Neuronal stem cell (in vitro differentiated cells): ENCODE results near the gene IDH3G.

Source experiments
- DNase-seq: peaks from one replicate; pipeline ENCODE4 v3.0.0-alpha.2; 2013; ENCODE audit warnings: low spot score
- H2AFZ ChIP-seq: one replicate; pipeline ENCODE4 v1.6.1; 2013; ENCODE audit warnings: mild to moderate bottlenecking, low read length, inconsistent platforms
- H2AK5ac ChIP-seq: 2 replicates; pipeline ENCODE4 v1.6.1; 2013; ENCODE audit warnings: low read depth, mild to moderate bottlenecking, inconsistent platforms, low read length, moderate library complexity, mixed read lengths
- H2BK120ac ChIP-seq: 2 replicates; pipeline ENCODE4 v1.6.1; 2013; ENCODE audit warnings: low read depth, mild to moderate bottlenecking, inconsistent platforms, low read length, moderate library complexity, mixed read lengths
- H2BK12ac ChIP-seq: one replicate; pipeline ENCODE4 v1.6.1; 2013; ENCODE audit warnings: low read length, inconsistent platforms
- H2BK15ac ChIP-seq: 2 replicates; pipeline ENCODE4 v1.6.1; 2013; ENCODE audit warnings: mild to moderate bottlenecking, low read length, inconsistent platforms, mixed read lengths
- H2BK5ac ChIP-seq: one replicate; pipeline ENCODE4 v1.6.1; 2013; ENCODE audit warnings: inconsistent platforms, mild to moderate bottlenecking, low read length, moderate library complexity
- H3K14ac ChIP-seq: one replicate; pipeline ENCODE4 v1.6.1; 2013; ENCODE audit warnings: low read length, inconsistent platforms
- H3K18ac ChIP-seq: 2 replicates; pipeline ENCODE4 v1.6.1; 2013; ENCODE audit warnings: low read length, inconsistent platforms
- H3K23ac ChIP-seq: 2 replicates; pipeline ENCODE4 v1.6.1; 2013; ENCODE audit warnings: low read depth, mild to moderate bottlenecking, mixed read lengths, low read length, inconsistent platforms; ENCODE audit not compliant: poor library complexity
- H3K27ac ChIP-seq: replicated peaks from 3 replicates; pipeline ENCODE4 v1.5.1; 2013; ENCODE audit warnings: low read length, inconsistent platforms
- H3K27me3 ChIP-seq, 3 experiments: 2 replicates each; pipeline ENCODE4 v1.6.1; 2013; ENCODE audit warnings: low read length in 3 of 3, mild to moderate bottlenecking in 2 of 3, inconsistent platforms in 1 of 3, low read depth in 1 of 3, mixed read lengths in 1 of 3, moderate library complexity in 1 of 3; ENCODE audit not compliant: control insufficient read depth in 3 of 3, insufficient read depth in 3 of 3
- H3K36me3 ChIP-seq, 2 donors: replicated peaks in 1 of 2; 2 replicates each; pipeline ENCODE4 v1.6.1; 2013; ENCODE audit warnings: low read length in 2 of 2; ENCODE audit not compliant: control insufficient read depth in 2 of 2, insufficient read depth in 2 of 2
- H3K4ac ChIP-seq: 2 replicates; pipeline ENCODE4 v1.6.1; 2013; ENCODE audit warnings: inconsistent platforms, mild to moderate bottlenecking, low read length, moderate library complexity
- H3K4me1 ChIP-seq, 2 donors: 1 replicate in 1 of 2; 2 replicates in 1 of 2; pipeline ENCODE4 v1.6.1; 2013; ENCODE audit warnings: low read length in 2 of 2, low read depth in 1 of 2; ENCODE audit not compliant: control insufficient read depth in 2 of 2, insufficient read depth in 1 of 2
- H3K4me2 ChIP-seq: one replicate; pipeline ENCODE4 v1.6.1; 2013; ENCODE audit warnings: mild to moderate bottlenecking, low read length, inconsistent platforms; ENCODE audit not compliant: insufficient read depth, poor library complexity, severe bottlenecking
- H3K4me3 ChIP-seq, 2 donors: 2 replicates each; pipeline ENCODE4 v1.5.1; 2013; ENCODE audit warnings: low read length in 2 of 2, mild to moderate bottlenecking in 2 of 2, inconsistent platforms in 1 of 2, moderate library complexity in 1 of 2
- H3K79me1 ChIP-seq: one replicate; pipeline ENCODE4 v1.6.1; 2013; ENCODE audit warnings: low read depth, mild to moderate bottlenecking, inconsistent platforms, low read length, moderate library complexity
- H3K9ac ChIP-seq: one replicate; pipeline ENCODE4 v1.6.1; 2013; ENCODE audit warnings: mild to moderate bottlenecking, low read depth, low read length, inconsistent platforms; ENCODE audit not compliant: poor library complexity
- H3K9me3 ChIP-seq, 2 donors: replicated peaks in 1 of 2; 2 replicates each; pipeline versions ENCODE3 to v1.6.1; 2013; ENCODE audit warnings: low read length in 2 of 2, mild to moderate bottlenecking in 2 of 2, inconsistent platforms in 1 of 2, low read depth in 1 of 2, mixed read lengths in 1 of 2, moderate library complexity in 1 of 2; ENCODE audit not compliant: control insufficient read depth in 2 of 2, insufficient read depth in 1 of 2
- H4K8ac ChIP-seq: one replicate; pipeline ENCODE4 v1.6.1; 2013; ENCODE audit warnings: low read depth, mild to moderate bottlenecking, inconsistent platforms, low read length, moderate library complexity
- H4K91ac ChIP-seq: one replicate; pipeline ENCODE4 v1.6.1; 2013; ENCODE audit warnings: low read length, low read depth, mild to moderate bottlenecking, inconsistent platforms; ENCODE audit not compliant: poor library complexity
- WGBS, 2 donors: extraction: QIAGEN DNeasy Blood & Tissue Kit; methylation state at CpG; one replicate each; pipeline ENCODE4 v1.1.7; 2013; ENCODE audit warnings: missing lambda C conversion rate in 2 of 2, mixed read lengths in 1 of 2; ENCODE audit not compliant: insufficient read length in 2 of 2, insufficient replicate concordance in 1 of 2; ENCODE audit errors: extremely low coverage in 2 of 2; 5-methylcytosine and 5-hydroxymethylcytosine counted together

The IDH3G gene

DNA sequence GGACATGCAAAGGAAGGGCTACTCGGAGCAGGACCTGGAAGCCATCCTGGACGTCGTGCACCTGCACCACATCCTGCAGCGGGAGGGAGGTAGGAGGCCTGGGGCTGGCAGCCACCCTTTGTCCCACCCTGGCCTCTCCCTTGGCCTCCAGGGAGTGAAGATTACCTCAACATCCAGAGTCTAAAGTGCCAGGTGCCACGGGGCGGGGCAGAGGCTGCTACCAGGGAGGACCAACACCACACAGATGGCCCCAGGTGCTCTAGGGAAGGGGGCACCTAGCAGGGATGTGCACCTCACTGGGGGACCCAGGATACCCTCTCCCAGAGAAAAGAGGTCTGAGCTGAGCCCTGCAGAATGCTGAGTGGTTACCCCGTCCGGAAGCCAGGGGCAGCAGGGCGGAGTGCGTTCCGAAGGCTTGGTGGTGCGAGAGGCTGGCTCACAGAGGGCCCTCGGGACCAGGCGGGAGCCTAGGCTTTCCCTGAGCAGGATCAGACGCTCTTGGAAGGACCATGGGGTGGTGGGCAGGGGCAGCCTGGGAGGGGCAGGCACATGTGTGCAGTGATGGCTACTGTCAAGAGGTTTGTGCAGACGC is 53.4 kb downstream of the IDH3G start:
- no peak overlapping the region for H3K9ac ChIP-seq
- H3K27ac ChIP-seq, result no peak overlapping the region
- H3K36me3 ChIP-seq, result no peaks in the 10 kb centered on the region
- H3K4me2 ChIP-seq, result no peak overlapping the region
- no peak overlapping the region for H4K91ac ChIP-seq
- H3K4ac ChIP-seq, result no peak overlapping the region
- H2AK5ac ChIP-seq, result no peak overlapping the region
- H2BK120ac ChIP-seq, result no peak overlapping the region
- H3K14ac ChIP-seq, result no peak overlapping the region
- no peak overlapping the region for H3K4me3 ChIP-seq
- H3K27me3 ChIP-seq, result peaks cover 0 to 7% (median 0%) of the 10 kb centered on the region in 3 experiments
- no peak overlapping the region for H2BK12ac ChIP-seq
- H3K18ac ChIP-seq, result no peak overlapping the region
- no peaks in the 10 kb centered on the region for H3K79me1 ChIP-seq
- no peak for DNase-seq
- H2BK15ac ChIP-seq, result no peak overlapping the region
- no peak overlapping the region for H3K23ac ChIP-seq
- no peak overlapping the region for H4K8ac ChIP-seq
- no peak overlapping the region for H2BK5ac ChIP-seq
- H2AFZ ChIP-seq, result no peak overlapping the region
- no peaks in the 10 kb centered on the region for H3K4me1 ChIP-seq
- no peaks in the 10 kb centered on the region for H3K9me3 ChIP-seq
- no CpG with 5 or more reads among the region's 16 CpGs for WGBS, 2 donors

DNA sequence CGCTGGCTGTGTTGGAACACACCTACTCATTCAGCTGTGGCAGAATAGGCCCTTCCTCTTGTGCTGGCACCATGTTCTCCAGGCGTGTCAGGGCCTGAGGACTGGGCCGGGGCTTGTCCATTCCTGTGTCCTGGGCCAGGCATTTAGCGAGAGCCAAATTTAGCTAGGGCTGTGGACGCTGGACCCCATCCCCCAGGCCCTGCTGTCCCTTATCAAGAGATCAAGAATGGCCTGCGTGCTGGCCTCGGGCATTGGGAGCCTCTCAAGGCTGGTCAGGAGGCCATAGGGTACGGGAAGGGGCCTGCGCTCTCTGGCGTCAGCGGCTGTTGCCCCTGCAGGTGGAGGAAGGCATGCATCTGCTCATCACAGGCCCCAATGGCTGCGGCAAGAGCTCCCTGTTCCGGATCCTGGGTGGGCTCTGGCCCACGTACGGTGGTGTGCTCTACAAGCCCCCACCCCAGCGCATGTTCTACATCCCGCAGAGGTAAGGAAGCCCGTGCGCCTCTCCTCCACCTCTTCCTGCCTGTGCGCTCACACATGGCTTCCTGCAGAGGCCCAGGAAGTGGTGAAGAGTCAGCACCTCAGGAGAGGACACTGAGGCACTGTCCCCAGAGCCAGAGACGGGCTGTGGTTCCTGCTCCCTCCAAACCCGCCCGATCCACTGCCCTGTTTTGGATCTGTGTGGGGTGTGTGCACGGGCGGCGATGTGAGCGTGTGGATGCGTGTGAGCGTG is 54.3 kb downstream of the IDH3G start:
- Histone ChIP-seq H3K36me3 (no peaks in the 10 kb centered on the region), H3K18ac (no peak overlapping the region), H2BK15ac (no peak overlapping the region), H2AK5ac (no peak overlapping the region), H2AFZ (no peak overlapping the region), H3K9ac (no peak overlapping the region), H3K4me1 (no peaks in the 10 kb centered on the region), H3K27me3 (peaks cover 0 to 11% (median 0%) of the 10 kb centered on the region in 3 experiments), H2BK5ac (no peak overlapping the region), H3K79me1 (no peaks in the 10 kb centered on the region), H3K23ac (no peak overlapping the region), H3K4me2 (no peak overlapping the region), H2BK120ac (no peak overlapping the region), H4K91ac (no peak overlapping the region), H3K9me3 (peaks cover 0 to 1% of the 10 kb centered on the region in 2 donors), H3K14ac (no peak overlapping the region), H3K4me3 (no peak overlapping the region), H3K27ac (no peak overlapping the region), H4K8ac (no peak overlapping the region), H3K4ac (no peak overlapping the region), H2BK12ac (no peak overlapping the region)
- no peak for DNase-seq
- no CpG with 5 or more reads among the region's 29 CpGs for WGBS, 2 donors

DNA sequence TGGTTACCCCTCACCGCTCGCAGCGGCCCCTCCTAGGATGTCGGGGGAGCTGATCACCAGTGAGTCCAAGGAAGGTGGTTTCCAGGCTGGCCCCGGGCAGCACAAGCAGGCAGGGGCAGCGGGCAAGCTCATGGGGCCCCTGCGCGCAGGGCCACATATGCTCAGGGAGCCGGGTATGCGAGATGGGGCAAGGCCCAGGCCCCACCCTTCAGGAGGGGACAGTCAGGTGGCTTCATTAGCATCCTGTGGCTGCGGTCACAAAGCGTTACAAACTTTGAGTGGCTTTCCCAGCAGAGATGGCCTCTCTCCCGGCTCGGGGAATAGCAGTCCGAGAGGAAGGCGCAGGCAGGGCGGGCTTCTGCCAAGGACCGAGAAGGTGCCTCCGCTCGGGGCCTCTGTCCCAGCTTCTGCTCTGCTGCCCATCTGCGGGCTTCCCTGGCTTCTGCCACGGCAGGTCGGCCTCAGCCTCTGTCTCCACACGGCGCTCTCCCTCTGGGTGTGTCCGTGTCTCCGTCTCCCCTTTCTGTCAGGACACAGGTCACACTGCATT is 56.0 kb downstream of the IDH3G start:
- Histone ChIP-seq H3K36me3 (no peaks in the 10 kb centered on the region), H3K9me3 (peaks cover 0 to 6% of the 10 kb centered on the region in 2 donors), H2BK15ac (no peak overlapping the region), H3K4me1 (no peaks in the 10 kb centered on the region), H3K27me3 (peaks cover 0 to 11% (median 0%) of the 10 kb centered on the region in 3 experiments), H3K79me1 (no peaks in the 10 kb centered on the region), H3K14ac (no peak overlapping the region), H2BK5ac (no peak overlapping the region), H3K27ac (no peak overlapping the region), H3K4ac (no peak overlapping the region), H2BK120ac (no peak overlapping the region), H3K18ac (no peak overlapping the region), H3K23ac (no peak overlapping the region), H2AFZ (no peak overlapping the region), H3K9ac (no peak overlapping the region), H2BK12ac (no peak overlapping the region), H3K4me2 (no peak overlapping the region), H4K91ac (no peak overlapping the region), H4K8ac (no peak overlapping the region), H3K4me3 (no peak overlapping the region), H2AK5ac (no peak overlapping the region)
- DNase-seq, result no peak
- no CpG with 5 or more reads among the region's 27 CpGs for WGBS, 2 donors

DNA sequence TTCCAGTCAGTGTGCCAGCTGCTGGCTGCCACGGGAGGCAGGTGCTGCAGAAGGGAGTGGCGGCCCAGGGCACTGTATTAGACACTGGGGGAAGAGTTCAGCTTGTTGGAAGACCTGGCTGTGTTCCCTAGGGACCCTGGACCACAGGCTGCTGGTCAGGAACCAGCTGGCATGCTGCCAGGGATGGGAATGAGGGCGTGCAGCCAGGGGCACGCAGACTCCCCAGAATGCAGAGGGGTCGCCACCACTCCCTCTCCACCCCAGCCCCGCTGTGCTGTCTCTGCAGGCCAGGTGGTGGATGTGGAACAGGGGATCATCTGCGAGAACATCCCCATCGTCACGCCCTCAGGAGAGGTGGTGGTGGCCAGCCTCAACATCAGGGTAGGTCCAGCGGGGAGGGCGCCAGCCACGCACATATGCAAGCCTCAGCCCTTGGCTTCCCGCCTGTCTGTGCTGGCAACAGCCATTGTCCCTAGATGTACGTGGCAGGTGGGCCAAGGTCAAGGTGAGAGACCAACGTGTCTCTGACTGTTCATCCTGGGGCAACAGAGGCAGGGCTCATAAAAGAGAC is 57.2 kb downstream of the IDH3G start:
- no CpG with 5 or more reads among the region's 15 CpGs for WGBS, 2 donors
- no peak overlapping the region for H3K4me3 ChIP-seq
- no peak overlapping the region for H4K8ac ChIP-seq
- H2BK5ac ChIP-seq, result no peak overlapping the region
- no peak overlapping the region for H3K9ac ChIP-seq
- no peak overlapping the region for H3K4ac ChIP-seq
- no peaks in the 10 kb centered on the region for H3K36me3 ChIP-seq
- no peak overlapping the region for H2BK15ac ChIP-seq
- no peaks in the 10 kb centered on the region for H3K79me1 ChIP-seq
- no peak overlapping the region for H2BK120ac ChIP-seq
- H3K14ac ChIP-seq, result no peak overlapping the region
- H2BK12ac ChIP-seq, result no peak overlapping the region
- H3K23ac ChIP-seq, result no peak overlapping the region
- H2AK5ac ChIP-seq, result no peak overlapping the region
- H3K4me2 ChIP-seq, result no peak overlapping the region
- no peak overlapping the region for H2AFZ ChIP-seq
- peaks cover 0 to 11% (median 0%) of the 10 kb centered on the region in 3 experiments for H3K27me3 ChIP-seq
- no peak for DNase-seq
- peaks cover 0 to 8% of the 10 kb centered on the region in 2 donors for H3K9me3 ChIP-seq
- no peak overlapping the region for H3K18ac ChIP-seq
- H3K27ac ChIP-seq, result no peak overlapping the region
- no peak overlapping the region for H4K91ac ChIP-seq
- H3K4me1 ChIP-seq, result no peaks in the 10 kb centered on the region
